Stimulated activated CD4-positive, alpha-beta T cell treated with anti-CD3 and anti-CD28 coated beads, Interleukin-15, amount 100 ng/mL, for 48 hours (primary cell): Measurements from ENCODE around the gene KIAA0586.
"Not testable (repeated sequence)": the region's sequence is repeated elsewhere in the genome, so short reads cannot be mapped to it uniquely, and the experiment has no call there.

Source experiments
- DNase-seq, 2 donors: peaks; one replicate each; pipeline ENCODE4 v3.0.0-alpha.2; 2020; ENCODE audit warnings: low read depth in 2 of 2

Gene KIAA0586

GRCh38 chr14:58427281-58428117 lies at the start of gene KIAA0586, which contains the start of gene TIMM9:
Gene KIAA0586 (plus strand): TSS chr14:58427719. CDS start chr14:58428265, 546 bp downstream.
Gene TIMM9 (minus strand): TSS chr14:58427531. CDS start chr14:58411945, 15,586 bp downstream.
- DNase-seq = peak; percentile 95 to 97

GRCh38 chr14:58390830-58391229 lies 36.7 kb upstream of the KIAA0586 start:
- no peak for DNase-seq

GRCh38 chr14:58395562-58395811 lies 32.0 kb upstream of the KIAA0586 start:
- no peak for DNase-seq

DNA sequence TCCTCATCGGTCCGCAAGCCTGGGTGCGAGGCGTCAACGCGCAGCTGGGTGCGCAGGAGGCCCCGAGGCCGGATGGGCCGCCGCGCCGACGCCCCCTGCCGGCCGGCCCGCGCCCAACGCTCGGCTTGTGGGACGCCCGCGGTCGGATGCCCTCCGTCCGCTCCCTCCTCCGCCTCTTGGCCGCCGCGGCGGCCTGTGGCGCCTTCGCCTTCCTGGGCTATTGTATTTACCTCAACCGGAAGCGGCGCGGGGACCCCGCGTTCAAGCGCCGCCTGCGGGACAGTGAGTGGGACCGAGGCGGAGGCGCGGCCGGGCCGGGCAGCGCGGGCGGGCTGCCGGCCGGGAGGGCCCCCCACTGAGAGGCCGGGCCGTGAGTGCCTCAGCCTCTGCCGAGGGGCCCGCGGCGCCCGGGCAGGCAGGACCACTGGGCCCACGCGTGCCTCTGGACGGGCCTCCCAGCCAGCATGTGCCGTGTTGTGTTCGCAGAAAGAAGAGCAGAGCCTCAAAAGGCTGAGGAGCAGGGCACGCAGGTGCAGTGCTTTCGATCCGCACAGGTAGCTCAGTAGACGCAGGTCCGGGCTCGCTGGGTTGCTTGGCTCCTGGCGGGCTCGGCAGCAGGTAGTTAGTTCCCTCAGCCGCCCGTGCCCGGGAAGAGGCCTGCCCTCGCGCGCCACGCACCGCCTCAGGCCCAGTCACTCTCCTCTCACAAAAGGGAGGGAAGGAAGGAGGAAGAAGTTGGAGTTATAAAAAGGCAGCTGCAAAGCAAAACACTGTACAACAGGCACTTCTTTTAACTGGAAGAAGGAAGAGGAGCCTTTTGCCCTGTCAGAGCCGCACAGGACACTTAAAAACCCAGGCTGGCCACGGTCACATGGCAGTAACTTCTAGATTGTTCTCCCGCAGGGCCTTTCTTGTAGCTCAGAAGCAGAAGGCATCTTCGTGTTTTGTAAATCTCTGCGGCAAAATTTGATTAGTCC lies 31.4 kb upstream of the KIAA0586 start, which contains the start of gene TOMM20L:
Gene TOMM20L (plus strand): TSS at position 119 of the 977 bp plus-strand sequence. CDS start 28 bp downstream, at position 147.
- DNase-seq = peak; percentile 35 to 67

DNA sequence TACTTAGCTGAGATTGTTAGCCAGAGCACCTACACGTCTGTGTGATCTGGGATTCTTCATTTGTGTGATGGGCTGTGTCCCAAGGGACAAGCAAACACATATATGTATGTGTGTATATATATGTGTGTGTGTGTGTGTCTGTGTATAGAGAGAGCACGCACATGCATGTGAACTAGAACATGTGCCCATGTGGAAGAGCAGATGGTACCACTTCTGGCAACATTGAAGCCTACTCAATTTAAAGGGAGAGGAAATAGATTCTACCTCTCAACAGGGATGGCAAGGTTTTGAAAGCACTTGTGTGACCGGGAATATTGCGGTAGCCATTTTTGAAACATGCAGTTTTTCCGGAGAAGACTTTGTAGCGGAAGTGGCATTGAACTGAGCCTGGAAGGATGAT lies 30.4 kb upstream of the KIAA0586 start:
- no peak for DNase-seq

DNA sequence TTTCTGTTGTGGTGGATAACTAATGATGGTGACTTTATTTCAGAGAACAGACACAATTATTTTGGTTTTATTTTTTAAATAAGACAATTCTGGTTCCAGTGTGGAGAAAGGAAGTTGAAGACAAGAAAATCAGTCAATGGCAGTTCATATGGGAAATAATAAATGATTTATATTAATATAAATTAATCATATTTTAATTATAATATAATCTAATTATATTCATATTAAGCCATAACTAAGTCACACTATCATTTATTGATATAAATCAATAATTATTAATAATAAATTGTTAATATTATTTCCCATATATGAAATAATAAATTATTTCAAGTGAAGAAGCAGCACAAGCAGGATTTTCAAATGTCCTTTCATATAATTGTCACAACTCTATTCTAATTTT lies 29.0 kb upstream of the KIAA0586 start:
- no peak for DNase-seq

DNA sequence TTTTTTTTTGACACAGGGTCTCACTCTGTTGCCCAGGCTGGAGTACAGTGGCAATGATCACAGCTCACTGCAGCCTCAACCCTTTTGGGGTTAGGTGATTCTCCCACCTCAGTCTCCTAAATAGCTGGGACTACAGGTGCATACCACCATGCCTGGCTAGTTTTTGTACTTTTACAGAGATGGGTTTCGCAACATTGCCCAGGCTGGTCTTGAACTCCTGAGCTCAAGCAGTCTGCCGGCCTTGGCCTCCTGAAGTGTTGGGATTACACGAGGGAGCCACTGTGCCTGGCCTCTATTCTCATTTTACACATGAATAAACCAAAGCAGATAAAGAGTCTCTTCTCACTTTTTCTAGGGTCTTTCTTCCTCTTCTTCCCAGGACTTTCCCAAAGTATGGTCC lies 28.6 kb upstream of the KIAA0586 start:
- no peak for DNase-seq

GRCh38 chr14:58401587-58401986 lies 25.9 kb upstream of the KIAA0586 start:
- no peak for DNase-seq

DNA sequence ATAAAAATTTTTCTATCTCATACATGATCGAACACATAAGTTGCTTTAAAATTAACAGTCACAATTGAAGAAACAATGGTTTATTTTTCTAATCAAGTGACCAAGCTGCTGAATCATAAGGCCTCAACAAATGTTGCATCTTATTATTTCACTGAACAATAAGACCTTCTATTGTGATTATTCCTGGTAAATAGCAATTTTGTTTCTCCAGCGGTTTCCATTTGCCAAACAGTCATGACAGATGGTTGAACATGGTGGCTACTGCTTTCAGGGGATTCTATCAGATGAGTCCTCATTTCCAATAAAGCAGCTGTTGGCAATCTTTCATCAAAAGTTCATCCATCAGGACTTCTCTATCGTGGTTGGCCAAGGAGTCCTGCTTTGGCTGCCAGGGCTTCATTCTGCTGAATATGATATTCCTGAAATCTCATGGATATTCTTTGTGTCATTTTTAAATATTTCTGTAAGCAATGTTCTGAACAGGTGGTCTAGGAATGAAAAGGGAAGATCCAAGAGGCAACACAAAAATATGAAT lies 18.8 kb upstream of the KIAA0586 start:
- no peak for DNase-seq

- no peak for DNase-seq
Measured at GRCh38 chr14:58414845-58415244, 12.7 kb upstream of the KIAA0586 start.

DNA sequence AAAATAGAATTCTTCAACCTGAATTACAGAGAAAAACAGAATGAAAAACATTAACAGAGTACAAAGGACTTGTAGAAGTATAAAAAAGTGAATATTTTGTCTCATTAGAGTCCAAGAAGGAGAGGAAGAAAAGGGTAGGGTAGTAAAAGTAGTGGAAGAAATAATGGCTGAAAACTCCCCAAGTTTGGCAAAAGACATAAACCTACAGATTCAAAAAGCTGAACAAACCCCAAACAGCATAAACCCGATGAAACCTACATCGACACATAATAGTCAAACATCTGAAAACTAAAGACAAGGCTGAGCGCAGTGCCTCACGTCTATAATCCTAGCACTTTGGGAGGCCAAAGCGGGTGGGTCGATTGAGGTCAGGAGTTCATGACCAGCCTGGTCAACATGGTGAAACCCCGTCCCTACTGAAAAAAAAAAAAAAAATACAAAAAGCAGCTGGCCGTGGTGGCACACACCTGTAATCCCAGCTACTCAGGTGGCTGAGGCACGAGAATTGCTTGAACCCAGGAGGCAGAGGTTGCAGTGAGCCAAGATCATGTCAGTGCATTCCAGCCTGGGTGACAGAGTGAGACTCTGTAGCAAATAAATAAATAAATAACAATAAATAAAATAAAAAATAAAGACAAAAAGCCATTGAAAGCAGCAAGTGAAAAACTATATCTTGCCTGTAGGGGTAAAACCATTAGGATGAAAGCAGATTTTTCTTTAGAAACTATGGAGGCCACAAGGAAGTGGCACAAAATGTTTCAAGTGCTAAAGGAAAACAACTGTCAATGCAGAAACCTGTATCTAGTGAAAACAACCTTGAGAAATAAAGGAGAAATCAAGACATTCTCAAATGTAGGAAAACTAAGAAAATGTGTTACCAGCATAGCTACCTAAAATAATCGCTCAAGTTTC lies 11.6 kb upstream of the KIAA0586 start:
- DNase-seq = no peak

- DNase-seq = not testable (repeated sequence)
Measured at GRCh38 chr14:58416934-58417333, 10.6 kb upstream of the KIAA0586 start.

DNA sequence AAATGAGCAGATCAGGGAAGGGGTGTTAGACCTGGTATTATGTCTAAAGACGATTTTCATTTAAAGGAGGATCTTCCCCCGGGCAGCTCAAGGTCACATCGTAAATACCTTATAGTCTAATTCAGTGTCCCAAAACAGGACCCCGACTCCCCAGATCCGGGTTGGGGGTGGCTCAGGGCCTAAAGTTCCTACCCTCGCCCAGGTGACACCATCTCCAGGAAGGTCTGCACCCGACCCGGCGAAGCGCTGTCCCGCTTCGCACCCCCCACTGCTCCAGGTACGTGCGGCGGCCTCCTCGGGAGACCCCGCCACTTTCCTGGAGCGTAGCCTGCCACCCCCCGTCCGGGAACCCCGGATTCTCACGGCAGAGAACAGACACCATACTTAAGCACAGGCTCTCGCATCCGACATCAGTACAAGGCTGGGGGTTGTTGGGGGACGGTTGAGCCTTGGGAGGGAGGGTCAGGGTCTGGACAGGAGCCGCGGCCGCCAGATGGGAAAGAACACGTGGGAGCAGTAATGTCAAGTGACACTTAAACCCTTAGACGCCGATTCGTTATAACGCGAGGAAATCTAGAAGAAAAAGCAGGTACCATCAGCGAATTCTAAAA lies 744 bp upstream of the KIAA0586 start:
- peak; percentile 11 to 30 for DNase-seq

GRCh38 chr14:58428118-58428683 lies 682 bp downstream of the KIAA0586 start:
- DNase-seq = no peak

DNA sequence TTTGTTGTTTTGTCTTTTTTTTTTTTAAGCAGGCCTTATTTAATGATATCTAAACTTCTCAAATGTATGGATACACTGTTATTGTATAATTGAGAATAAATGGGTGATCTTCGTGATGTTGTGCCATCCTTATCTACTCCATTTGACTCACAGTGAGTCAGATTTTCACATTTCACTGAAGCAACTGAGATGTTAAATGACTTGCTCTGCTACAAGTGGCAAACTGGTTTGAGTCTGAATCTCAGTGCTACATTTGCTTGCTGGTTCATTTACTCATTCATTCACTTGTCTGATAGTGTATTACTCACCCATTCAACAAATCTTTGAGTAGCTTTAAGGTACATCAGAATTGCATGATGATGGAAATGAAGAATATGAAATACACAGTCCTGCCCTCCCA lies 2.6 kb downstream of the KIAA0586 start:
- peak; percentile 4 to 7 for DNase-seq

- DNase-seq = no peak
Measured at GRCh38 chr14:58439476-58439875, 12.0 kb downstream of the KIAA0586 start.

GRCh38 chr14:58444627-58445026 lies 17.1 kb downstream of the KIAA0586 start:
- DNase-seq = no peak

DNA sequence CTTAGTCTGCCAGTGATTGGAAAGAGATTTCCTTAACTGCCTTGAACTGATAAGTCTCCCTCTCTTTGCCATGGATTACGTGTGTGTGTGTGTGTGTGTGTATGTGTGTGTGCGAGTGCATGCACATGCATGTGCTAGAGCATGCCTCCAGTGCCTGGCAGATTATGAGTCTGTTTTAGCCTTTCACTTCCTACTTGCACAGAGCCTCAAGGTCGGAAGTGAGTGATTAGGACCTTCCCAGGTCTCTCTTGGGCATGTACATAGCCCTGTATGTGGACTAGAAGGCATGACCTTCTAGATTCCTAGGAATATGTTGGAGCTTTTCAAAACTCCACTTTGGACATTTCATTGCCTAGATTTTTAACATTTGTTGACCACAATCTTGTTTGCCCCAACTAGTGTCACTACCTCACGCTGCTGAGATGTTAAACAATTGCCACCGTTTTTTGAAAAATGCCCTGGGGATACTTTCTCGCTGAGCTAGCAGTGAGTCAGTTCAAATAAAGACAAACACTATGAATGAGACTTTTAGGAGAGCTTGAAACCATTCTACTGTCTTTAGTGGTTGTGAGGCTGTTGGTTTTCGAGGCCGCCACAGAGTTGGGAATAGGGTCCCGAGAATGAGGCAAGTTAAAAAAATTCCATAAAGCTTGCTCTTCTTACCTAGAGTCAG lies 28.2 kb downstream of the KIAA0586 start:
- DNase-seq = no peak

DNA sequence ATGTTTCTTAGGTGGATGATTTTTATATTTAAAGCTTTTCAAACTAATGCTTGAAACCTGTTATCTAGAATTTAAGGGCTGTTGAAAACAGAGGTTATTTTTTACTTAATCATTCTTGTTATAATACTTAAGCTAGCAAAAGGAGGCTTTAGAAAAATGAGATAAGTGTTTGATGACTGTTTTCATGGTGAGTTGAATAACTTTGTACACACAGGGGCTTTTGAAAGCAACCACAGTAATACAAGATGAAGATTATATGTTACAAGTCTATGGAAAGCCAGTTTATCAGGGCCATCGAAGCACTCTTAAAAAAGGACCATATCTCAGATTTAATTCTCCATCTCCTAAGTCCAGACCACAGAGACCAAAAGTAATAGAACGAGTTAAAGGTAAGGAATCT lies 33.3 kb downstream of the KIAA0586 start:
- DNase-seq = no peak

DNA sequence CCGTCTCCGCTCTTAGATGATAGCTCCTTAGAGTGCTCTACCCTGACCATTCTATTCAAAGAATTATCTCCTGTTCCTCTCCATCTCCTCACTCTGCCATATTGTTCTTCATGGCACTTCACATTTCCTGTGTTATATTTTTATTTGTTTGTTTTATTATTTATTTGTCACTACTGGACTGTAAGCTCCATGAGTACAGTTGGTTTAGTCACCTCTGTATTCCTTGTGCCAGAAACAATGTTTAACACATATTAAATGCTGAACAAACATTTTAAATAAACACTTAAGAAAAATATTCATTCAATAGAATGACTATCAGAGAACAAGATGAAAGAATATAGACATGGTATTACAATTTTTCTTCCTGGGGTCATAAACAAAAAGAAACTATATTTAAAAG lies 35.6 kb downstream of the KIAA0586 start:
- no peak for DNase-seq
